ENCODE data around the gene RALA.

DNA sequence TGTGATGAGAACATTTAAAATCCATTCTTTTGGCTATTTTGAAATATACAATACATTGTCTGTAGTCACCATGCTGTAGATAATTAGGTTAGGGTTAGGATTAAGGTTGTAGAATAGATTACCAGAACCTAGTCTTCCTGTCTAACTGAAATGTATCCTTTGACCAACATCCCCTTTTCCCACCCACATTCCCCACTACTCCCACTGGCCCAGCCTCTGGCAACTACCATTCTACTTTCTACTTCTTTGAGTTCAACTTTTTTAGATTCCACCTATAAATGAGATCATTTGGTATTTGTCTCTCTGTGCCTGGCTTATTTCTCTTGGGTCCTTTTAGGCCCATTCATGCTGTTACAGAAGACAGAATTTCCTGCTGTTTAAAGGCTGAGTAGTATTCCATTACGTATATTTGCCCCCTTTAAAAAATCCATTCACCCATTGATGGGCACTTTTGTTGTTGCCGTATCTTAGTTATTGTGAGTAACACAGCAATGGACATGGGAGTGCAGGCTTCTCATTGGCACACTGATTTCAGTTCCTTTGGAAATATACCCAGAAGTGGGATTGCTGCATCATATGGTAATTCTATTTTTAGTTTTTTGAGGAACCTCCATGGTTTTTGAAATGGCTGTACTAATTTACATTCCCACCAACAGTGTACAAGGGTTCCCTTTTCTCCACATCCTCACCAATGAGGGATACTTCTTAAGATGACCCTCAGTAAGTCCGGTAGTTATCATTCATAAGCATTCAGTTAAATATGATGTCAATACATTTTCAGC is 104.0 kb downstream of the RALA start:
- TF ChIP-seq POLR2A (IDR thresholded peaks at IDR 0.05; ENCODE audit: low read length) (no peak), GATA1 (IDR thresholded peaks at IDR 0.05; ENCODE audit: low read depth, low read length) (no peak)
